Karpas-422 (cell line): ENCODE data around the gene ITPK1. TPM values are rescaled to one million over a fixed set of nuclear protein-coding genes. Genes with fewer than 3 reads are reported as not detected.
A peak's percentile ranks its signal among the peaks of the same experiment; 100 is the strongest.

Experiments used
- DNase-seq: peaks from one replicate; pipeline ENCODE4 v3.0.0-alpha.2; 2015
- H2AFZ ChIP-seq: fragments of 200-600 bp; sonication (generic); 2 replicates; pipeline ENCODE4 v1.6.1; 2014; ENCODE audit warnings: antibody characterized with exemption, low read length, mixed read lengths
- H3K27ac ChIP-seq: fragments of 200-600 bp; sonication (generic); 2 replicates; pipeline ENCODE4 v1.5.1; 2014; ENCODE audit warnings: mild to moderate bottlenecking, low read length, moderate library complexity
- H3K27me3 ChIP-seq: fragments of 200-600 bp; sonication (generic); 2 replicates; pipeline ENCODE4 v1.6.1; 2014; ENCODE audit warnings: low read length, mixed read lengths
- H3K36me3 ChIP-seq: fragments of 200-600 bp; sonication (generic); 2 replicates; pipeline ENCODE4 v1.6.1; 2014; ENCODE audit warnings: low read length, mixed read lengths; ENCODE audit not compliant: insufficient read depth
- H3K4me1 ChIP-seq: fragments of 200-600 bp; sonication (generic); 2 replicates; pipeline ENCODE4 v1.6.1; 2014; ENCODE audit warnings: mild to moderate bottlenecking, low read length, mixed read lengths
- H3K4me2 ChIP-seq: fragments of 200-600 bp; sonication (generic); 2 replicates; pipeline ENCODE4 v1.6.1; 2014; ENCODE audit warnings: low read length, low read depth, mild to moderate bottlenecking; ENCODE audit not compliant: poor library complexity, severe bottlenecking
- H3K4me3 ChIP-seq: fragments of 200-600 bp; sonication (generic); 2 replicates; pipeline ENCODE4 v1.5.1; 2014; ENCODE audit warnings: mild to moderate bottlenecking, antibody characterized with exemption, low read length, mixed read lengths
- H3K79me2 ChIP-seq: fragments of 200-600 bp; sonication (generic); 2 replicates; pipeline ENCODE4 v1.6.1; 2014; ENCODE audit warnings: mild to moderate bottlenecking, low read length, mixed read lengths
- H3K9ac ChIP-seq: fragments of 200-600 bp; sonication (generic); 2 replicates; pipeline ENCODE4 v1.6.0; 2014; ENCODE audit warnings: low read length
- H3K9me2 ChIP-seq: fragments of 200-600 bp; sonication (generic), shearing (Covaris generic); replicated peaks from 2 replicates; pipeline ENCODE4 v1.6.0; 2014; ENCODE audit warnings: mild to moderate bottlenecking, low read length, moderate library complexity; ENCODE audit not compliant: insufficient read depth
- H3K9me3 ChIP-seq: fragments of 300-700, 200-600 bp; sonication (generic); 2 replicates; pipeline ENCODE4 v1.6.1; 2014; ENCODE audit warnings: low read length, mixed read lengths
- H4K20me1 ChIP-seq: fragments of 200-600 bp; sonication (generic); 2 replicates; pipeline ENCODE4 v1.6.1; 2014; ENCODE audit warnings: mild to moderate bottlenecking, antibody characterized with exemption, low read length, low read depth; ENCODE audit not compliant: insufficient read depth
- total RNA-seq: library from RNA; depleted of rRNA; stranded (reverse); fragments of >200 nt; shearing (Covaris generic); gene quantifications from 2 replicates; pipeline ENCODE4 v1.2.3, GENCODE V29; 2014; ENCODE audit warnings: low replicate concordance

ITPK1 gene
- total RNA-seq, 1 experiment from 2014 or later: 6.3 TPM

DNA sequence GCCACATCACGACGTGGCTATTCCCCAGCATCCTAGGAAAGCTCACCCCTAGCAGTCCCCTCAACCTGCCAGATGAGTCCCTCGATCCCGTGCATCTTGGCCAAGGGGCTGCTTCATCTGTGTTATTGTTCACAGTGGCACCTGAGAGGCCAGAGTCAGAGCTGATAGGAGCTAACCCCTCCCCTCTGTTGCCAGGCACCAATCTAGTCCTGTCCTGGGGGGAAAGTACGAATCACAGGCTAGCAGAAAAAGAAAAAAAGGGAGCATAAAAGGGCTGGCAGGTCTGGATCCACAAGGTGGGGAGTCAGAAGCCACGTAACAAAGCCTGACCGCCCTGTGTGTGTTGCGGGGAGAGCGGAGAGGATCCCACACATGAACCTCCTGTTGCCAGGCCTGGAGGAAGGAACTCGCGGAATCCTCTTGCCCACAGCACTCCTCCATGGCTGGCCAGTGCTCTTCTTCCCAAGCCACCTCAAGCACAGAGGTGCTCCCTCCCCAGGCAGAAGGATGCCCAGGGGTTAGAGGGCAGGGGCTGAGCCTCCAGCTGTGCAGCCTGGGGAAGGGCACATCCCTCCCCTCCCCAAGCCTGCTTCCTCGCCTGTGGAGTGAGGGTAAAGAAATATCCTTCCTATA, 91.8 kb downstream of the ITPK1 start:
- H3K4me2 ChIP-seq: no peak overlapping the region
- H3K4me3 ChIP-seq: no peak overlapping the region
- no peak overlapping the region for H2AFZ ChIP-seq
- H4K20me1 ChIP-seq: peaks cover 35% of the 10 kb centered on the region
- no peak overlapping the region for H3K27ac ChIP-seq
- H3K9me3 ChIP-seq: no peaks in the 10 kb centered on the region
- H3K9ac ChIP-seq: no peak overlapping the region
- H3K79me2 ChIP-seq: no peaks in the 10 kb centered on the region
- no peak for DNase-seq
- no peaks in the 10 kb centered on the region for H3K36me3 ChIP-seq
- H3K27me3 ChIP-seq: no peaks in the 10 kb centered on the region
- H3K4me1 ChIP-seq: peaks cover 2% of the 10 kb centered on the region; the same call in 1 of the 2 replicates
- no peaks in the 10 kb centered on the region for H3K9me2 ChIP-seq

DNA sequence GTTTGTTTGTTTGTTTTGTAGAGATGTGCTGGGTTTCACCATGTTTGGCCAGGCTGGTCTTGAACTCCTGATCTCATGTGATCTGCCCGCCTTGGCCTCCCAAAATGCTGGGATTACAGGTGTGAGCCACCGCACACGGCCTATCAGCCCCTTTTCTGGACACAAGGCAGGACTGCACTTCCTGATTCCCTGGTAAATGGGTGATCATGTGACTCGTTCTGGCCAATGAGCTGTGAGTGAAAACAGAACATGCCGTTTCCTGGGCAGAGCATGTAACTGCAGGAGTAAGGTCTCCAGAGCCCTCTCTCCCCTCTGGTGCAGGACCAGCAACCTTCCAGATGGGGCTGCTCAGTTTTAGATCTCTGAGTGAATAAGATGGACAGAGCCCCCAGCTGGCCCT, 92.7 kb downstream of the ITPK1 start:
- no peaks in the 10 kb centered on the region for H3K4me1 ChIP-seq
- H3K9ac ChIP-seq: no peak overlapping the region
- H4K20me1 ChIP-seq: peaks cover 32% of the 10 kb centered on the region
- DNase-seq: peak; percentile 66
- H3K4me2 ChIP-seq: no peak overlapping the region
- no peaks in the 10 kb centered on the region for H3K9me3 ChIP-seq
- no peak overlapping the region for H3K4me3 ChIP-seq
- no peak overlapping the region for H3K27ac ChIP-seq
- H3K9me2 ChIP-seq: no peaks in the 10 kb centered on the region
- no peak overlapping the region for H2AFZ ChIP-seq
- no peaks in the 10 kb centered on the region for H3K36me3 ChIP-seq
- H3K79me2 ChIP-seq: no peaks in the 10 kb centered on the region
- no peaks in the 10 kb centered on the region for H3K27me3 ChIP-seq

DNA sequence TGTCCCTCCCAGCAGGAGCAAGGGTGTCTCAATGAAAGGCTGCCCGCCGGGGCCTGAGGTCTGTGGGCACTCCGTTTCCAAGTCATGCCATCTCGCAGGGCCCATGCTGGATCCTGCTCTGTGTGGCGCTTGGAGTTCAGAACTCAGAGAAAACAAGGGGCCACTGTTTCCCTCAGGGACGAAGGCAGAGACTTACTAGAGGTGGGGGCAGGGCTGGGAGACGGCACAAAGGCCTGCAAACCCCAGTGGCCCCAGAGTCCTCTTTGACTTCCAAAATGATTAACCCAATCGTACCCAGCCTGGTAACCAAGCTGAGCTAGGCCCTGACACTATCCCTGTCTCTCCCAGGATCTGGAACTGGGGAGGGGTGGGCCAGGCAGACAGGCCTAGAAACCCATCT, 95.8 kb downstream of the ITPK1 start:
- Histone ChIP-seq H4K20me1 (peaks cover 22% of the 10 kb centered on the region), H3K79me2 (no peaks in the 10 kb centered on the region), H3K9me2 (no peaks in the 10 kb centered on the region), H3K4me1 (no peaks in the 10 kb centered on the region), H3K4me3 (no peak overlapping the region), H3K4me2 (no peak overlapping the region), H2AFZ (no peak overlapping the region), H3K27ac (no peak overlapping the region), H3K27me3 (no peaks in the 10 kb centered on the region), H3K36me3 (no peaks in the 10 kb centered on the region), H3K9me3 (no peaks in the 10 kb centered on the region), H3K9ac (no peak overlapping the region)
- DNase-seq: no peak

DNA sequence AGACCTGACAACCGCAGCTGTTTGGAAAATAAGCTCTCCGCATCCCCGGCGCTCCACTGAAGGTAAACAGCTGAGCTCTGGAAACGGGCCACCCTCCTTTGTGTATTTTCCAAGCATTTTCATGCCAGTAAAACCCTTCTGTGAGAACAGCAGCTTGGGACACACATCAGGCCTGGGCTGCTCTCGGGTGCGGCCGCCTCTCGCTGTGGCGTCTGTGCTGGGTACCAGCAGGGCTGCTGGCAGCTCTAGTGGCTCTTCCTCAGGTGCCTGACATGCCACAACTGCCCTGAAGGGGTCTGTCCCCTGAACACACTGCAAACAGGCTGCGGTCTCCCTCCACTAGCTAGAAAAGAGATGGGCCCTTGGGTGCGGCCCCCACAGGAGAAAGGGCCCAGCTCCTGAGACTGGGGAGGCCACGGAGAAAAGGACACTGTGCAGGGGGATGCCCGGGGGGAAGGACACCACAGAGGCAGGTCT, 96.3 kb downstream of the ITPK1 start:
- Histone ChIP-seq H3K36me3 (no peaks in the 10 kb centered on the region), H2AFZ (no peak overlapping the region), H3K27me3 (no peaks in the 10 kb centered on the region), H3K9ac (no peak overlapping the region), H4K20me1 (peaks cover 17% of the 10 kb centered on the region), H3K4me2 (no peak overlapping the region), H3K9me3 (no peaks in the 10 kb centered on the region), H3K4me3 (no peak overlapping the region), H3K27ac (no peak overlapping the region), H3K79me2 (no peaks in the 10 kb centered on the region), H3K4me1 (no peaks in the 10 kb centered on the region), H3K9me2 (no peaks in the 10 kb centered on the region)
- DNase-seq: no peak

DNA sequence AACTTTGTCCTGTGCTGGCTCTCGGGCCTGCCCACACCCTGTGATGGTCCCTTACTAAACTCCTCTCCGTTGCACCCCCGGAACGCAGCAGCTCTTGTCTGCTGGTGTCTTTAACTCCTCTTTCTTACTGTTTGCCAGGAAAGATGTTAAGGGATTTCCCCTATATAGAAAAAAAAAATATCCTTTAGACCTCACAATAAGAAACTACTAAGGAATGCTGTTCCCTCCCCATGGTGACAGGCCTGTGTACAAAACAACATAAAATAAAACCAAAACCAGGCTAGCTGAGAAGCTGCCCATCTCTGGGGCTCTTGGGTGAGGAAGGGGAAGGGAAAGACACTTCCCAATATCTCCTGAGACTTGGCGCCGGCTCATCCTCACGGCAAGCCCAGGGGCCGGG, 97.4 kb downstream of the ITPK1 start:
- no peak overlapping the region for H3K9ac ChIP-seq
- no peaks in the 10 kb centered on the region for H3K27me3 ChIP-seq
- DNase-seq: no peak
- H3K4me3 ChIP-seq: no peak overlapping the region
- no peak overlapping the region for H3K4me2 ChIP-seq
- H3K36me3 ChIP-seq: no peaks in the 10 kb centered on the region
- no peaks in the 10 kb centered on the region for H3K79me2 ChIP-seq
- H3K9me2 ChIP-seq: no peaks in the 10 kb centered on the region
- no peak overlapping the region for H2AFZ ChIP-seq
- H4K20me1 ChIP-seq: peaks cover 17% of the 10 kb centered on the region
- no peaks in the 10 kb centered on the region for H3K4me1 ChIP-seq
- no peaks in the 10 kb centered on the region for H3K9me3 ChIP-seq
- no peak overlapping the region for H3K27ac ChIP-seq

DNA sequence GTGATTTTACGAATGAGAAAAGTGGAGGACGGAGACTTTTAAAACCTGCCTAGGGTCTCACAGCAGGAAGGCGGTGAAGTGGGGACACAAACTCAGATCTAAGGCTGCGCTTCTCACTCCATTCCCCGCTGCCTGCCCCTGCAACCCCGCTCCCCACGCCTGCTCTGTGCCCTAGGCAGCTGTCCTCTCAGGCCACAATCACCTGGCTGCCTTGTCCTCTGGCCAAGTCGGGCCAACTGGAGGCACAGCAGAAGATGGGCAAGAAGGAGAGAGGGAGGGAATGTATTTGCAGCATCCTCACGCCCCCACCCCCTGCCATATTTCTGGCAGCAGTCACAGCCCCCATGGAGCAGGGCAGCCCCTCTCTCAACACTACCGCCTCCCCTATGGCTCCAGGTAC, 97.8 kb downstream of the ITPK1 start:
- H3K4me1 ChIP-seq: no peaks in the 10 kb centered on the region
- no peaks in the 10 kb centered on the region for H3K9me3 ChIP-seq
- no peak overlapping the region for H3K4me3 ChIP-seq
- no peak for DNase-seq
- H3K27me3 ChIP-seq: no peaks in the 10 kb centered on the region
- H3K79me2 ChIP-seq: no peaks in the 10 kb centered on the region
- H4K20me1 ChIP-seq: peaks cover 21% of the 10 kb centered on the region
- H3K4me2 ChIP-seq: no peak overlapping the region
- H3K9me2 ChIP-seq: no peaks in the 10 kb centered on the region
- H3K27ac ChIP-seq: no peak overlapping the region
- H2AFZ ChIP-seq: no peak overlapping the region
- H3K36me3 ChIP-seq: no peaks in the 10 kb centered on the region
- no peak overlapping the region for H3K9ac ChIP-seq

DNA sequence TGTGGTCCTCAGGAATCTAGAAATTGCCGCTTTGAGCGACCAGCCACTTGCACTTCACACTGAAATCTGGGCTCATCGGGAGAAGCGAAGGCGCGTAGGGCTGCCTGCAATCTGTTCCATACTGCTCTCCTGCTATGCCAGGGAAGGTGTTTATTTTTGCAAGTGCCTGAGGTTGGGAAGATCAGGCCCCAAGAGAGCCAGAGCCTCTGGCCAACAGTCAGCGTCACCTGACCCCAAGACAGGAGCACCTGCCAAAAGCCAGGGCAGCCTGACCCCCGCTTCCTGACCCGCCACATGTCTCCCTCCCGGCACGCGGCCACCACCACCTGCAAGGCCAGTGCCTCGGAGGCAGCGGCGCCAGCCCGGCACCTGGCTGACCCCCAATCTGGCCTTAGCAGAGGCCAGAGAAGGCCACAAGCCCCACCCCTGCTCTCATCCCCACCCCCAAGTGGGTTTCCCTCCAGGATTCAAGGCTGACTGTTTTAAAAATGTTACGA, 98.4 kb downstream of the ITPK1 start:
- H3K79me2 ChIP-seq: no peaks in the 10 kb centered on the region
- H3K9me2 ChIP-seq: no peaks in the 10 kb centered on the region
- no peaks in the 10 kb centered on the region for H3K9me3 ChIP-seq
- no peak overlapping the region for H3K27ac ChIP-seq
- no peak overlapping the region for H3K4me2 ChIP-seq
- peaks cover 26% of the 10 kb centered on the region for H4K20me1 ChIP-seq
- no peak overlapping the region for H2AFZ ChIP-seq
- no peaks in the 10 kb centered on the region for H3K4me1 ChIP-seq
- H3K9ac ChIP-seq: no peak overlapping the region
- H3K4me3 ChIP-seq: no peak overlapping the region
- no peaks in the 10 kb centered on the region for H3K36me3 ChIP-seq
- H3K27me3 ChIP-seq: no peaks in the 10 kb centered on the region
- DNase-seq: no peak

GRCh38 chr14:93016275-93016845, 99.4 kb downstream of the ITPK1 start:
- DNase-seq: no peak
- Histone ChIP-seq H3K36me3 (no peaks in the 10 kb centered on the region), H3K9me2 (no peaks in the 10 kb centered on the region), H2AFZ (no peak overlapping the region), H3K4me1 (no peaks in the 10 kb centered on the region), H3K4me2 (no peak overlapping the region), H4K20me1 (peaks cover 26% of the 10 kb centered on the region), H3K4me3 (no peak overlapping the region), H3K27me3 (no peaks in the 10 kb centered on the region), H3K9me3 (no peaks in the 10 kb centered on the region), H3K27ac (no peak overlapping the region), H3K79me2 (no peaks in the 10 kb centered on the region), H3K9ac (no peak overlapping the region)
